PC-3 (cell line): ENCODE results near the gene UNK. TPM values are rescaled to one million over a fixed set of nuclear protein-coding genes. Genes with fewer than 3 reads are reported as not detected.

ENCODE experiments used
- ATAC-seq: fragments of 200-7000 bp; cut with Tn5 transposase; 2 replicates; pipeline ENCODE4 v1.9.1; 2020; ENCODE audit warnings: mild to moderate bottlenecking, moderate library complexity
- BruUV-seq: library from RNA; stranded (reverse); fragments of 400-500 nt; replicated peaks from 2 replicates; lab custom pipeline; 2021; lab: Mats Ljungman, UMichigan
- CTCF ChIA-PET: fragments of 300-600 bp; sonication (Branson Sonifier 250); formaldehyde crosslinking; loops from one replicate; lab custom pipeline; 2022; ENCODE audit warnings: antibody characterized with exemption; lab: Charles Lee
- POLR2A ChIA-PET: fragments of 300-600 bp; sonication (Branson Sonifier 250); formaldehyde crosslinking; loops from one replicate; lab custom pipeline; 2022; ENCODE audit warnings: antibody characterized with exemption; ENCODE audit not compliant: unreplicated experiment; lab: Charles Lee
- DNase-seq: peaks from one replicate; pipeline ENCODE4 v3.0.0-alpha.2; 2015
- H2AFZ ChIP-seq: fragments of 300-600 bp; sonication (generic); 2 replicates; pipeline ENCODE4 v1.6.0; 2016; ENCODE audit warnings: antibody characterized with exemption, low read length
- H3F3A ChIP-seq: fragments of 300-600 bp; sonication (generic); one replicate; pipeline ENCODE4 v1.6.0; 2017; ENCODE audit warnings: antibody characterized with exemption, low read length, control low read depth, mild to moderate bottlenecking; ENCODE audit not compliant: unreplicated experiment
- H3K27ac ChIP-seq: fragments of 300-600 bp; sonication (generic); 2 replicates; pipeline ENCODE4 v1.5.1; 2016; ENCODE audit warnings: mild to moderate bottlenecking, low read length
- H3K27me3 ChIP-seq: fragments of 300-600 bp; sonication (generic); 2 replicates; pipeline ENCODE4 v1.6.1; 2016; ENCODE audit warnings: low read length, mixed read lengths
- H3K36me3 ChIP-seq: fragments of 300-600 bp; sonication (generic); 2 replicates; pipeline ENCODE4 v1.6.1; 2016; ENCODE audit warnings: low read depth, mixed run types, low read length, mixed read lengths
- H3K4me1 ChIP-seq: fragments of 300-600 bp; sonication (generic); 2 replicates; pipeline ENCODE4 v1.5.1; 2016; ENCODE audit warnings: low read length; ENCODE audit not compliant: insufficient read depth
- H3K4me2 ChIP-seq: fragments of 300-600 bp; sonication (generic); 2 replicates; pipeline ENCODE4 v1.6.0; 2016; ENCODE audit warnings: low read length
- H3K4me3 ChIP-seq: fragments of 300-600 bp; sonication (generic); 2 replicates; pipeline ENCODE4 v1.5.1; 2016; ENCODE audit warnings: mild to moderate bottlenecking, low read length, mixed read lengths
- H3K79me2 ChIP-seq: fragments of 300-600 bp; sonication (generic); 2 replicates; pipeline ENCODE4 v1.6.1; 2017; ENCODE audit warnings: low read length, mixed read lengths
- H3K9ac ChIP-seq: fragments of 300-600 bp; sonication (generic); 2 replicates; pipeline ENCODE4 v1.6.0; 2016; ENCODE audit warnings: mild to moderate bottlenecking, low read length
- H3K9me2 ChIP-seq: fragments of 300-600 bp; sonication (generic); replicated peaks from 2 replicates; pipeline ENCODE4 v1.6.1; 2016; ENCODE audit warnings: mixed run types, low read length, mixed read lengths
- H3K9me3 ChIP-seq: fragments of 300-600 bp; sonication (generic); 2 replicates; pipeline ENCODE4 v1.6.1; 2016; ENCODE audit warnings: low read length, mixed read lengths
- H4K20me1 ChIP-seq: fragments of 300-600 bp; sonication (generic); 2 replicates; pipeline ENCODE4 v1.6.1; 2016; ENCODE audit warnings: low read length, mixed read lengths
- EZH2 ChIP-seq: fragments of 300-600 bp; sonication (generic); IDR thresholded peaks from one replicate; pipeline ENCODE4 v1.6.1; 2017; ENCODE audit warnings: antibody characterized with exemption, mild to moderate bottlenecking, low read length; ENCODE audit not compliant: unreplicated experiment
- EZH2phosphoT487 ChIP-seq: fragments of 300-600 bp; sonication (generic); IDR thresholded peaks from 2 replicates; pipeline ENCODE4 v1.6.1; 2018; ENCODE audit warnings: mild to moderate bottlenecking, antibody characterized with exemption, low read length, borderline replicate concordance
- intact Hi-C: fragments of 100-400 bp; cut with micrococcal nuclease; formaldehyde crosslinking; loops from 2 replicates; pipeline ENCODE4 v1.9.0; 2023
- total RNA-seq: library from RNA; depleted of rRNA; stranded (reverse); fragments of >200 nt; gene quantifications from 2 replicates; pipeline ENCODE4 v1.2.3, GENCODE V29; 2014
- TF ChIP-seq, protein P1 (sequence below): fragments of 300-600 bp; sonication (generic); conservative IDR thresholded peaks from 2 replicates; pipeline ENCODE4 v1.5.1; 2017; ENCODE audit warnings: antibody characterized with exemption, low read depth, mild to moderate bottlenecking, low read length

The UNK gene
- total RNA-seq, 1 experiment from 2014 or later = 21.8 TPM

GRCh38 chr17:75825149-75825552, 40.5 kb downstream of the UNK start:
- H3K4me3 ChIP-seq = no peak overlapping the region
- intact Hi-C loops = no loop called here
- no TSS peak for BruUV-seq
- no peak overlapping the region for H3K4me2 ChIP-seq
- no peaks in the 10 kb centered on the region for H3F3A ChIP-seq
- peaks cover 15% of the 10 kb centered on the region; the same call in 1 of the 2 replicates for H3K36me3 ChIP-seq
- no peak for TF ChIP-seq EZH2
- TF ChIP-seq, protein P1, sequence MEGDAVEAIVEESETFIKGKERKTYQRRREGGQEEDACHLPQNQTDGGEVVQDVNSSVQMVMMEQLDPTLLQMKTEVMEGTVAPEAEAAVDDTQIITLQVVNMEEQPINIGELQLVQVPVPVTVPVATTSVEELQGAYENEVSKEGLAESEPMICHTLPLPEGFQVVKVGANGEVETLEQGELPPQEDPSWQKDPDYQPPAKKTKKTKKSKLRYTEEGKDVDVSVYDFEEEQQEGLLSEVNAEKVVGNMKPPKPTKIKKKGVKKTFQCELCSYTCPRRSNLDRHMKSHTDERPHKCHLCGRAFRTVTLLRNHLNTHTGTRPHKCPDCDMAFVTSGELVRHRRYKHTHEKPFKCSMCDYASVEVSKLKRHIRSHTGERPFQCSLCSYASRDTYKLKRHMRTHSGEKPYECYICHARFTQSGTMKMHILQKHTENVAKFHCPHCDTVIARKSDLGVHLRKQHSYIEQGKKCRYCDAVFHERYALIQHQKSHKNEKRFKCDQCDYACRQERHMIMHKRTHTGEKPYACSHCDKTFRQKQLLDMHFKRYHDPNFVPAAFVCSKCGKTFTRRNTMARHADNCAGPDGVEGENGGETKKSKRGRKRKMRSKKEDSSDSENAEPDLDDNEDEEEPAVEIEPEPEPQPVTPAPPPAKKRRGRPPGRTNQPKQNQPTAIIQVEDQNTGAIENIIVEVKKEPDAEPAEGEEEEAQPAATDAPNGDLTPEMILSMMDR = no peak
- TF ChIP-seq EZH2phosphoT487 = no peak
- no peak for ATAC-seq
- no peaks in the 10 kb centered on the region for H4K20me1 ChIP-seq
- CTCF ChIA-PET = interaction anchor here (0.6 kb wide), 1 partner anchor 29 kb away, joined by 4 read pairs; no protein-coding TSS in a partner anchor
- DNase-seq = no peak
- no peak overlapping the region for H3K9ac ChIP-seq
- H3K27me3 ChIP-seq = no peaks in the 10 kb centered on the region
- H3K27ac ChIP-seq = no peak overlapping the region
- POLR2A ChIA-PET = interaction anchor here (1.1 kb wide), 1 partner anchor 45 kb away, joined by 3 read pairs; a partner anchor contains a TSS
- no peak overlapping the region for H2AFZ ChIP-seq
- H3K9me3 ChIP-seq = no peaks in the 10 kb centered on the region
- H3K79me2 ChIP-seq = no peaks in the 10 kb centered on the region
- no peaks in the 10 kb centered on the region for H3K9me2 ChIP-seq
- H3K4me1 ChIP-seq = no peaks in the 10 kb centered on the region

- DNase-seq (no peak), ATAC-seq (no peak)
- Histone ChIP-seq H3K4me3 (no peak overlapping the region), H3K4me1 (no peaks in the 10 kb centered on the region), H2AFZ (no peak overlapping the region), H3F3A (no peaks in the 10 kb centered on the region), H4K20me1 (no peaks in the 10 kb centered on the region), H3K27ac (no peak overlapping the region), H3K36me3 (0 out of 2 replicates have a peak, but pooled peaks cover 11% of the 10 kb centered on the region), H3K9me3 (no peaks in the 10 kb centered on the region), H3K9ac (no peak overlapping the region), H3K4me2 (no peak overlapping the region), H3K9me2 (no peaks in the 10 kb centered on the region), H3K27me3 (no peaks in the 10 kb centered on the region), H3K79me2 (no peaks in the 10 kb centered on the region)
- TF ChIP-seq, protein P1 = no peak
- TF ChIP-seq EZH2phosphoT487 (no peak), EZH2 (no peak)
- POLR2A ChIA-PET = no interaction called here
- no TSS peak for BruUV-seq
- intact Hi-C loops = no loop called here
- CTCF ChIA-PET = no interaction called here
Observed at GRCh38 chr17:75825748-75826370, 41.3 kb downstream of the UNK start.
